IMR-90 (cell line): ENCODE measurements around the gene TTYH3. TPM values are rescaled to one million over a fixed set of nuclear protein-coding genes. Genes with fewer than 3 reads are reported as not detected.

Source experiments
- CHD1 ChIP-seq: IDR thresholded peaks from 2 replicates; pipeline ENCODE4 v1.6.1; 2012; ENCODE audit warnings: low read depth, low read length, improper control_type of control experiment
- ELK1 ChIP-seq: fragments of 150-350 bp; IDR thresholded peaks from 2 replicates; pipeline ENCODE4 v1.6.1; 2016; ENCODE audit warnings: low read depth, mild to moderate bottlenecking, low read length, moderate library complexity, borderline replicate concordance
- polyA plus RNA-seq, 3 experiments: library from polyadenylated mRNA; depleted of rRNA; stranded (reverse); fragments of >200 nt; gene quantifications; 2 replicates each; pipeline ENCODE4 v1.2.3, GENCODE V29; 2012; ENCODE audit warnings: low replicate concordance in 1 of 3
- total RNA-seq: library from RNA; depleted of rRNA; stranded (reverse); fragments of >200 nt; gene quantifications from 2 replicates; pipeline ENCODE4 v1.2.3, GENCODE V29; 2012
- TF ChIP-seq, protein P1 (sequence below): fragments of 150-350 bp; IDR thresholded peaks from 2 replicates; pipeline ENCODE4 v1.6.1; 2017; ENCODE audit warnings: mild to moderate bottlenecking, antibody characterized with exemption, low read length, low read depth

TTYH3 gene
- total and polyA plus RNA-seq, 2 of the 4 experiments (the other 2 are of a cell fraction) = 5.6 to 82.6 TPM

- TF ChIP-seq ELK1 (no peak), CHD1 (no peak)
- TF ChIP-seq, protein P1, sequence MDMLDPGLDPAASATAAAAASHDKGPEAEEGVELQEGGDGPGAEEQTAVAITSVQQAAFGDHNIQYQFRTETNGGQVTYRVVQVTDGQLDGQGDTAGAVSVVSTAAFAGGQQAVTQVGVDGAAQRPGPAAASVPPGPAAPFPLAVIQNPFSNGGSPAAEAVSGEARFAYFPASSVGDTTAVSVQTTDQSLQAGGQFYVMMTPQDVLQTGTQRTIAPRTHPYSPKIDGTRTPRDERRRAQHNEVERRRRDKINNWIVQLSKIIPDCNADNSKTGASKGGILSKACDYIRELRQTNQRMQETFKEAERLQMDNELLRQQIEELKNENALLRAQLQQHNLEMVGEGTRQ = no peak
Observed at GRCh38 chr7:2711895-2712675, 80.3 kb downstream of the TTYH3 start (continued).
